Vagina (tissue), 2 donors: ENCODE results near the gene VCPKMT. TPM values are rescaled to one million over a fixed set of nuclear protein-coding genes. Genes with fewer than 3 reads are reported as not detected.

Experiments used
- DNase-seq, 2 donors: peaks; one replicate each; pipeline ENCODE4 v3.0.0-alpha.2; 2017; ENCODE audit errors: extremely low spot score in 2 of 2
- H3K27ac ChIP-seq: fragments of 200-600 bp; sonication (generic); one replicate; pipeline ENCODE4 v1.5.1; 2019
- H3K27me3 ChIP-seq: fragments of 200-600 bp; sonication (generic); one replicate; pipeline ENCODE4 v1.5.1; 2019
- H3K36me3 ChIP-seq, 2 donors: fragments of 200-600 bp; sonication (generic); one replicate each; pipeline ENCODE4 v1.5.1; 2017 to 2019
- H3K4me1 ChIP-seq: fragments of 200-600 bp; sonication (generic); one replicate; pipeline ENCODE4 v1.5.1; 2019
- H3K4me3 ChIP-seq, 2 donors: fragments of 200-600 bp; sonication (generic); 1 replicate in 1 of 2; 2 replicates in 1 of 2; pipeline ENCODE4 v1.5.1; 2016 to 2019
- H3K9me3 ChIP-seq: fragments of 200-600 bp; sonication (generic); one replicate; pipeline ENCODE4 v1.5.1; 2019
- CTCF ChIP-seq, 3 experiments: fragments of 450-650 bp in 2 of 3; fragments of 200-600 bp in 1 of 3; sonication (generic) in 1 of 3; IDR thresholded peaks; one replicate each; pipeline ENCODE4 v1.5.1; 2017 to 2019; ENCODE audit warnings: antibody characterized with exemption in 3 of 3, mild to moderate bottlenecking in 2 of 3, moderate library complexity in 2 of 3
- POLR2A ChIP-seq, 2 donors: fragments of 450-650 bp; IDR thresholded peaks; one replicate each; pipeline ENCODE4 v1.6.1; 2017; ENCODE audit warnings: antibody characterized with exemption in 2 of 2, mild to moderate bottlenecking in 2 of 2, moderate library complexity in 2 of 2
- POLR2AphosphoS5 ChIP-seq, 2 donors: sonication (generic); formaldehyde crosslinking; IDR thresholded peaks; one replicate each; pipeline ENCODE4 v1.9.0; 2017; ENCODE audit warnings: antibody characterized with exemption in 2 of 2, mild to moderate bottlenecking in 2 of 2, low read depth in 1 of 2; ENCODE audit not compliant: insufficient read depth in 1 of 2
- intact Hi-C: fragments of 100-400 bp; cut with DNase I; formaldehyde crosslinking; loops from one replicate; pipeline ENCODE4 v1.15.1; 2023
- total RNA-seq: library from RNA; depleted of rRNA; stranded (reverse); fragments of >200 nt; gene quantifications from one replicate; pipeline ENCODE4 v1.2.3, GENCODE V29; 2016

VCPKMT gene
- total RNA-seq, 1 donor from 2014 or later: 2.5 TPM

- Histone ChIP-seq H3K36me3 (peaks cover 0 to 24% of the 10 kb centered on the region in 2 donors), H3K4me3 (no peak overlapping the region), H3K27me3 (no peaks in the 10 kb centered on the region), H3K27ac (no peak overlapping the region), H3K4me1 (no peaks in the 10 kb centered on the region), H3K9me3 (no peaks in the 10 kb centered on the region)
- DNase-seq: no peak
- no peak for TF ChIP-seq POLR2AphosphoS5 (IDR thresholded peaks at IDR 0.05; ENCODE audit: insufficient read depth in 1 of 2, low read depth in 1 of 2)
- intact Hi-C loops: loop anchor here (10.0 kb wide), 1 partner anchor 211 kb away; the partner anchor contains the start of gene ARF6
Measured at GRCh38 chr14:50106178-50106577, 10.2 kb downstream of the VCPKMT start.

- TF ChIP-seq POLR2A (IDR thresholded peaks at IDR 0.05) (no peak), CTCF (IDR thresholded peaks at IDR 0.05) (no peak), POLR2AphosphoS5 (IDR thresholded peaks at IDR 0.05; ENCODE audit: insufficient read depth in 1 of 2, low read depth in 1 of 2) (no peak)
- H3K27ac ChIP-seq: no peak overlapping the region
- intact Hi-C loops: loop anchor here (10.0 kb wide), 1 partner anchor 209 kb away; the partner anchor contains the start of gene ARF6
- H3K4me3 ChIP-seq: no peak overlapping the region
- H3K27me3 ChIP-seq: no peaks in the 10 kb centered on the region
- no peaks in the 10 kb centered on the region for H3K9me3 ChIP-seq
- H3K36me3 ChIP-seq: peaks cover 0 to 3% of the 10 kb centered on the region in 2 donors
- H3K4me1 ChIP-seq: no peaks in the 10 kb centered on the region
- no peak for DNase-seq
Measured at GRCh38 chr14:50103558-50103957, 12.8 kb downstream of the VCPKMT start.

GRCh38 chr14:50101417-50101816 lies 15.0 kb downstream of the VCPKMT start:
- H3K27ac ChIP-seq: no peak overlapping the region

GRCh38 chr14:50100805-50101204 lies 15.6 kb downstream of the VCPKMT start:
- no peaks in the 10 kb centered on the region for H3K4me1 ChIP-seq
- TF ChIP-seq POLR2AphosphoS5 (IDR thresholded peaks at IDR 0.05; ENCODE audit: insufficient read depth in 1 of 2, low read depth in 1 of 2) (no peak), POLR2A (IDR thresholded peaks at IDR 0.05) (no peak), CTCF (IDR thresholded peaks at IDR 0.05) (no peak)
- H3K27me3 ChIP-seq: no peaks in the 10 kb centered on the region
- no peak overlapping the region for H3K4me3 ChIP-seq
- no peaks in the 10 kb centered on the region for H3K9me3 ChIP-seq
- H3K36me3 ChIP-seq: no peaks in the 10 kb centered on the region
- no peak for DNase-seq
- intact Hi-C loops: loop anchor here (10.0 kb wide), 1 partner anchor 206 kb away; the partner anchor contains the start of gene ARF6
- no peak overlapping the region for H3K27ac ChIP-seq

More at GRCh38 chr14:50101417-50101816, 15.0 kb downstream of the VCPKMT start:
- H3K36me3 ChIP-seq: no peaks in the 10 kb centered on the region
- no peak for TF ChIP-seq CTCF (IDR thresholded peaks at IDR 0.05)
- no peak for TF ChIP-seq POLR2AphosphoS5 (IDR thresholded peaks at IDR 0.05; ENCODE audit: insufficient read depth in 1 of 2, low read depth in 1 of 2)
- TF ChIP-seq POLR2A (IDR thresholded peaks at IDR 0.05): no peak
- no peaks in the 10 kb centered on the region for H3K27me3 ChIP-seq
- H3K4me3 ChIP-seq: no peak overlapping the region
- H3K4me1 ChIP-seq: no peaks in the 10 kb centered on the region
- no peaks in the 10 kb centered on the region for H3K9me3 ChIP-seq
- intact Hi-C loops: loop anchor here (10.0 kb wide), 1 partner anchor 207 kb away; the partner anchor contains the start of gene ARF6
- no peak for DNase-seq

- Histone ChIP-seq H3K27me3 (no peaks in the 10 kb centered on the region), H3K4me3 (no peak overlapping the region), H3K4me1 (no peaks in the 10 kb centered on the region), H3K9me3 (no peaks in the 10 kb centered on the region), H3K27ac (no peak overlapping the region), H3K36me3 (no peaks in the 10 kb centered on the region)
- intact Hi-C loops: no loop called here
- no peak for DNase-seq
- no peak for TF ChIP-seq POLR2AphosphoS5 (IDR thresholded peaks at IDR 0.05; ENCODE audit: insufficient read depth in 1 of 2, low read depth in 1 of 2)
- no peak for TF ChIP-seq POLR2A (IDR thresholded peaks at IDR 0.05)
- no peak for TF ChIP-seq CTCF (IDR thresholded peaks at IDR 0.05)
Measured at GRCh38 chr14:50099335-50099734, 17.0 kb downstream of the VCPKMT start.
